Activated CD8-positive, alpha-beta memory T cell treated with anti-CD3 and anti-CD28 coated beads for 24 hours (primary cell): ENCODE data around the gene TP63.

Source experiments
- DNase-seq: peaks from one replicate; pipeline ENCODE4 v3.0.0-alpha.2; 2020

Gene TP63

DNA sequence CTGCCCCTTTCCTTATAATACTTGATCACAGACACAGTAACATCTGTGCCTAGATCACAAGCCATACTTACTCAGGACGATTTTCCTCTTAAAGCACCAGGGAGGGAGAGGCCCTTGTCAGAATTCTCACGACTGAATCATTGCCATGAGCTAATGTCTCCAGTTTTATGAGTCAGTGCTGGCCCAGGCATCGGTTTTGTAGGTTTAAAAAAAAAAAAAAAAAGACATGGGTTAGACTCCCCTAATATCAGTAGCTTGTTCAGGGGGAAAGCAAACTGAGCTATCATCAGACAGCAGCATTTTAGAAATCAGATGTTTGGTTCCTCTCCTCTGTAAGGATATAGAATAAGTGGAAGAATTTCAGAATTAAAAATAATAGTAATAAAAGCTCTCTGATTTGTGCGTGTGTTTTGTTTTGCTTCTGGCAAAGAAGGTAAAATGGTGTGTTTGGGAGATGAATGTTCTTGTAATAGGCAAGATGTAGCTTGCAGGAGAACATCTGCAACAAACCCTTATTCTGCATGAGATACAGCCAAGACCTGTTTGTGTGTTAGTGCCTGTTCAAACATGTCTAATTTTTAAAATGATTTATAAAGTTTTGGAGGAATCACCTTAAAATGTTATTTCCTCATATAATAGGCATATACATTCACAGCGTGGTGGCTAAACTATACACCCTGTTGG, 193.6 kb downstream of the TP63 start:
- no peak for DNase-seq

DNA sequence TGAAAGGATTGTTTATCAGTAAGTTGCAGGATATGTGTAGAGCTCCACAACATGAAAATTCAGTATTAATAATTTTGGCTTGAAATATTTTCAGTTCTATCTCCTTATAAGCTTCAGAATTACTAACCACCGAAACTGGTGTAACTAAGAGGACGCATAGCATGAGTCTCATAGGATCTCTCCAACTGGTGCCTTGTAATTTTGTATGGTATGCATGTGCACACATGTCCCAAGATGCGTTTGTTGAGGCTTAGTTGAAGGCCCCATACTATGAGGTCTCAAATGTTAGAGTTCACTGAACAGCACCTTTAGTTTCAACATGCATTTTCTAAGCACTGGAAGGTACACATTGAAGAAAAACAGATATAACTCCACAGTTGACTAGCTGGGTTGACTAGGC, 195.4 kb downstream of the TP63 start:
- DNase-seq, result no peak

DNA sequence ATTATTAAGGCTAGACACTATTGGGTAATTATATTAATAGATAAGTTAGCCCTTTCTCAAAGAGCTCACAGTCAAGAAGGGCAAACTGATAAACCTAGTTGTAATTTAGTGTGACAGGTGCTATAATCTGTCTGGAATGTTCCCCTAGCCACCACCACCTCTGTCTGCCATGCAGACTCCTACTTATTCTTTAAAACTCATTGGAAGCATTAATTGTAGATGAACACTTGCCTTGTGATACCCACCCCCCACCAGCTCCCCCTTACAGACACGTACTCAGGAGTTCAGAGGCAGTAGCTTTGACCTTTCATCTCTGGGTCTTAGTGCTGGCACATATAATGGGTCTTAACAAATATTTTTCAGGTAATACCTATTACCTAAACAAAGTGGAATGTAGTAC, 195.9 kb downstream of the TP63 start:
- no peak for DNase-seq

DNA sequence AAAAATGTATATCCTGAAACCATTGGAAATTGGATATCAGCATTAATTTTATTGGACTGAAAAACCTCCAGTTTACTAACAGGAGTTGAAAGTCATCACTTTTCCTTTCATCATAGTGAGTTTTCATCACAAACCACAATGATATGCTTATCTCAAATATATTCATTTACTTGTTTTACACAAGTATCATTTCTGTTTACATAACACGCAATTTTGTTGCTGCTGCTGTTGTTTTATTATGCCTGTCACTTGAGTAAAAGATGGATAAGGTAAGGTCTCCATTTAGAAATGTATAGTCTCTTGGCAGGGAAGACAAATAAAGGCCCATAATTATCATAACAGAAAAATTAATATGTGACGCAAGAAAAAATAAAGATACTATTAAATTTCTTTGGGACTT, 199.2 kb downstream of the TP63 start:
- no peak for DNase-seq

DNA sequence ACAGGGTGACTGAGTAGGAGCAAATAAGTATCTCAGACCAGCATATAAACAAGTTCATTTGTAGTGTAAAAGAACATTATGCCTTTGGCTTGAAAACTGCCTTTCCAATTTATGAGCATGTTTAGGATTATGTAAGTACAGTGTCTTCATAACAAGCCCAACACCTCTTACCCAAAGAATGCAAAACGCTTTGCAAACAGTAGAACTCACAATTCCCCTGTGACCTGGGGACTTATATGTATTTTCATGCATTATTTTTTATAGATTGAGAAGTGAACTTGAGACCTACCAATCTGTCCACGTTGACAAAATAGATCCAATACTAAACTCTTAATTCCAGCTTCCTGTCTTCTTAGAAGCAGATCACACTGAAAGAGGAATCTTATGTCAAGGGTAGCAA, 202.1 kb downstream of the TP63 start:
- no peak for DNase-seq

DNA sequence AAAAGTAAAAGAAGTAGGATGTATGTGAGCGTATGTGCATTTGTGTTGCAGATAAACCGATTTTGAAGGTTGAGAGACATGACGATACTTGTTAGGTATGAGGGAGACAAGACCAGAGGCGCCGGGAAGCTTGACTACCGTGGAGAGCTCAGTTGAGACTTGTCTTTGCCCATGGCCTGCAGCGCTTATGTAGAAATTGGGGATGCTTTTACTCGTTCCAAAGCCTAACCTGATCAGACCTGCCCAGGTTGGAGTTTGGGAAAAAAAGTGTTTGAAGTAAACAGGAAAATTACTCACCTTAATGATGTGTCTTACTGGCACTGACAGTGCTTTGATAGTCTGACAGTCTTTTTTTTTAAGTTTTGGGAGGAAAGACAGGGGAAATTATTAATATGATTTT, 202.8 kb downstream of the TP63 start:
- DNase-seq, result no peak

DNA sequence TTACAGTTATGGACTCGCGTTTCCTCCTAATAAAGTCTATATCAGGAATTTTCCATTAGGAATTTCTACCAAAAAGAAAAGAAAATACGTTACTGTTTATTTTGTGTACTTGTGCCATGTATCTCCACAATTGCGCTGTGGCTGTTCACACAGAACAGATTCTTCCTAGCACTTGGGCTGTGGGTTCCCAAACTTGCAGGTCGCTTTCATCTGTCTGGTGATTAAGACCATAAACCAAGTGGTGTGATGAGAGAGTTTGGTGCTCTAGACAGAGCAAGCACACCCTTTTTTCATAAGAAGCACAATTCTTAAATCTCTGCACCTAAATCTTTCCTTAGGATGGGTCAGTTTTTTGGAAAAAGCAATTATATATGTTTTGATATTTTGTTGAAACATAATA, 203.3 kb downstream of the TP63 start:
- DNase-seq, result no peak

DNA sequence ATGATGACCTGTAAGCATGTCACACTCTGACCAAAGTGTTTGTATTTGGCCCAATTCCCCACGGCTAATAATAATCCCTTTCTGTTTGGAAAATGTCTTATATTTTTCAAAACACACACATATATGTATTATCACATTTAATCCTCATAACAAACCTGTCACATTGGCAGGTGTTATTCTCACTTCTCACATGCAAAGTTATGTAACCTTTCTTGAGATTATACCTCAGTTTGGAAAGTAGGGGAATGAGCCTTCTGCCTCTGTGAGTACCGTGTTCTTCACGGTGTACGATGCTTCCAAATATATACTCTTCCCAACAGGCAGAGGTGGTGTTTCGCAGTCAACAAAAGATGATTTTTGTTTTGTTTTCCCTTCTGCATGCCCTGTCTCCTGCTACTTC, 205.6 kb downstream of the TP63 start:
- DNase-seq, result no peak

DNA sequence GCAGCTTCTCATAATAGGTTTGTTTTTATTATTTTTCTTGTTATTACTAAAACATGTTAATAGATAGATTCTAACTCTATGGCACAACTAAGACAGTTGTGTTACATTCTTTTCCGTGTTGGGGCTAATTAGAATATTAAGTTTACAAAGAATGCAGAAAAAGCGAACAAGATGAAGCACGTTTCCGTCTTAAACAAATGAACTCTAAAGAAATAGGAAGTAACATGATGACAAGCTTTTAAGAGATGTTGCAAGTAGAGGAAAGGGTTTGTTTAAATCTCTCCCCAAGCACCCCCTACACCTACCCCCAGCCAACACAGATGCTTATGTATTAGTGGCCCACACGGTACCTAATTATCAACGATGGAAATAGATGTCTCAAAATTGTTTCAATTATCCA, 207.1 kb downstream of the TP63 start:
- DNase-seq, result no peak

DNA sequence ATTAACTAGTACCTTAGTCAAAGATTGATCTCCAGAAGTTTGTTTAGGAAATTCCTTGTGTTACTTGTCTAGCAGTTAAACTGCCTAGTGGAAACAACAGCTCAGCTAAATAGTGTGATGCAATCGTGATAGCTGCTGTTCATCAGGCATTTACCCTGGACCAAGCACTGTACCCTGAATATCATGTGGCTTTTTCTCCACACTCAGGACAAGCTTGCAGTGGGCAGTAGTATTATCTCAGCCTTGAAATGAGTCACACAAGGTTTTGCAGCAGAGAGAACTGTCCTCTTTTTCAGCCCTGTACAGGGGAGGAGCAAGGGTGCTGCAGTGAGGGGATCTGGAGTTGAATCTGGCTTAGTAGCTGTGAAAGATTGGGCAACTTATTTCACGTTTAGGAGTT, 208.4 kb downstream of the TP63 start:
- no peak for DNase-seq

DNA sequence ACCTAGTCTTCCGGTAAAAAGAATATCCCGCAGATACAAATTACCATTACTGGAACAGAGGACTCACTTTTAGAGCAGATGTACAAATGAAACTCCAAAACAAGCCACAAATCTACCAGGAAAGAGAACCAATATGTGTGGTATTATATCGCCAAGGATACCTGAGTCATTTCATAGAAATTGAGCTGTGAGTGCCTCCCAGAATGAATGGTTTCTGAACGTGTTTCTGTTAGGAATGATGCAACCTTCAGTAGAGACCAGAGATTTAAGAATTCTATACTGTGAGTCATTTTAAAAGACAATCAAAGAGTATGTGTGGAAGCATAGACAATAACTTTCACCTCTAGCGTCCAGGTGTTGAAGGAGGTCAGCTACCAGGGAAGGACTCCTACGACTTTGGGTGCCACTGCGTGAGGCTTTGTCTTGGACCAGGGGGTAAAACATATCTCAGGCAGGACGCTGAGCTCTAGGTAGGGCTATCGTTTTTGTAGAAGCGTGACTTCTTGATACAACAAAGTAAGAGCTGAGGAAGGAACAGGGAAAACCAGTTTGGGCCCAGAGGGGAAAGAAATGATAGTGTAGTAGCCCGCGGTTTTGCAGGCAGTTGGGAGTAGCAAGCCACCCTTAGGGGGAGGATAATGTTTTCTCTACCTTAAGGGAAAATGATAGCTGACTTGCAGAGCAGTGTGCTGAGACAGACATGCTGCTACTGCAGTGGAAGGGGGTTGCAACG, 210.4 kb downstream of the TP63 start:
- no peak for DNase-seq

DNA sequence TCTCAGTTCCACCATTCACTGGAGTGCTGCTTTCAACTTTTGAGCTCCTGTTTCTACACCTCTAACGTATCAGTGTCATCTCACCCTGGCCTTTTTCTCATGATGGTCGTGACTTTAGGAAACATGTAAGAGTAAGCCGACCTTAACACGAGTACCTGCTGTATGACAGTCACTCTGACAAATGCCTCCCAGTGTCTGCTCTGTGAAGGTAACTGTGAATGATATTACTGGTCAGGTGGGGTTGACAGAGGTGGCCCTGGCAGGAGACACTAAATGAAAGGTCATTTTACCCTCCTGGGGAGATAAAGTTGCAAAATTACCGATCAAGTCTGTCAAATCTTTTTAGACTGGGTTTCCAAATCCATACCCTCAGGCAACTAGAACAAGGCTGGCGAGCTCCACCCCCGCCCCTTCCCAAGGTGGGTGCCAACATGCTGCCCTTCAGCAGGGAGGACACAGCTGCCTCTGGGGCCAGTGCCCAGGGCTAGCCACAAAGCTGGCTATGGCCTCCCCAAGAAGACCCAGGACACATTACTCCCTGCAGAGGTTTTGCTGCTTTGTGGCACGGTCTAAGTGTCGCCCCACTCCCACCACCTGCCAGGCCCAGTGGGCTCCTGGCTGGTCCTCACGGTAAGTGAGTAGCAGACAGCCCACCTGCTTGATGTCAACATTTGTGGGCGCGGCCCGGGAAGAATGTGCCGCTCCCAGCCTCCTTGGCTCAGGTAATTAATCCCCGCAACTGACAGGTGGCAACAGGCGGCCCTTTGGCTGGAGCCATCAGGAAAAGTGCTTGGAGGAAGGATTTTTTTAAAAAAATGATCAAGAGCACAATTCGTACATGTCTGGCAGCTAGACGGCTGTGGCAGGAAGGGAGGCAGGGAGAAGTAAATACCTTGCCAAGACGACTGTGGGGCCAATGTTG, 211.8 kb downstream of the TP63 start:
- no peak for DNase-seq

DNA sequence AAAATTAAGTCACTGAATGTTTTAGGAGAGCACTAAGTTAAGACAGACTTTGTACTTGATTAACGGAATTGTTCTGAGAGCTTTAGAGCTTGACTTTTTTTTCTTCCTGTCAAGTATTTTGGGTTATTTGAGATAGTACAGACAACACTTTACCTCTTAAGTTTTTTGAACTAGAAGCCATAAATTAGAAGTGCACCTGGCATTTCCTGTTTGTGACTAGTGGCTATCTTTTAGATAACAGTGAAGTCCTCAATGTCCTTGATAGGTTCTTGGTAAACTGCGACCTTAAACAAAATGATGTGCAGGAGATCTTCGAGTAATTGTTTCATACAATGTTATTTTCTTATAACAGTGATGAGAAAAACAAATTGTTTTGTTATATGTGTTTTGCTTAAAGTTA, 213.9 kb downstream of the TP63 start:
- DNase-seq, result no peak

DNA sequence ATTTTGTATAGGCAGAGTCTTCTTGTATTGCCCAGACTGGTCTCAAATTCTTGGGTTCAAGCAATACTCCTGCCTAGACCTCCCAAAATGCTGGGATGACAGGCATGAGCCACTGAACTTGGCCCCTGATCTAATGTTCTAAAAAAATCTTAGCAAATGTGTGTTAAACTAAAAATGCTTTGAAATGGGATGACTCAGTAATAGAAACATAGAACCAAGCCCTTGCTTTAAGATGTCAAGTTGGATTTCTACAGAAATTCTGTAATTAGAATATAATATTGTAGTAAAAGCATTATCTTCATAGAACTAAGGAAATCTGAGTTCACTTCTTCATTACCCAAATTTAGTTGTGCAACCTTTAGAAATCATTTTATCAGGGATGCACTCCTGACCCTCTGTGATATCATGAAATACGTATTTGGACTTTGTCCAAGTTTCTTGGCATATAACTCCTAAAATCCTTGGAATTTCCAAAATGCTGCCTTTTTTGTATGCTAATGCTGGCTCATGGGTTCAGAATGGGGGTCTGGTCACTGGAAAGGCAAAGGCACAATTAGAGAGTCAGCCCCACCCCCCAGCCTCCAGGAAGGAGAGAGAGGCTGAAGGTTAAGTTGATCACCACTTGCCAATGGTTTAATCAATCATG, 217.3 kb downstream of the TP63 start:
- no peak for DNase-seq

DNA sequence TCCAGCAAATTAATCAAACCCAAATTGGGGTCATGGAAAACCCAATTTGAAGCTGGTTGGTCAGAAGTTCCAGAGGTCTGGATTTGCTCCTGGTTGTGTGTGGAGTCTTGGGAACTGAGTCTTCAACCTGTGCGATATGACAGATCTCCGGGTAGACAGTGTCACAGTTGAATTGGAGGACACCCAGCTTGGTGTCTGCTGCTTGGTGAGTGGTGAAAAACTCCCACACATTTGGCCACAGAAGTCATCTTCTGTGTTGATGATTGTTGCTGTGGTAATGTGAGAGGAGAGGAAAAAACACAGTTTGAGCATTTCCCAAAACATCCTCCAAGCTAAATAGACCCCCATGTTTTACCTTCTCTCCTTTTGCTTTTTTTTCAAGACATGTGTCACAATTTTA, 218.1 kb downstream of the TP63 start:
- no peak for DNase-seq

DNA sequence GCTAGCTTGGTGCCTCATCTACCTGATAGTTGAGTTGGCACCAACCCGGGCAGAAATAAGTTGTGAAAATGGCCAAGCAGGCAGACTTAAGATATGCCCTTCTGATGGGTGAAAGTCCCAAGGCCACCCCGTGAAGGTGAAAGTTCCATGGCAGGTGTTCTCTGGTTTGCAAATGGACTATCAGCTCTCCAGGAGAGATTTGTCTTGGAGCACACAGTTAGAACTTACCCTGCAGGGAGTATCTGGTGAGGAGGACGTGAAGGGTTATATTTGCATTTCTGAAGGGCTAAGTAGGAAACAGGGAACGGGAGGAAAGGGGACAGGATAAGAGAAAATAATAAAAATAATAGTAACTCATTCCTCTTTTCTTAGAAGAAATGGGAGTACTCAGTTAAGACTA, 220.5 kb downstream of the TP63 start:
- DNase-seq, result no peak

DNA sequence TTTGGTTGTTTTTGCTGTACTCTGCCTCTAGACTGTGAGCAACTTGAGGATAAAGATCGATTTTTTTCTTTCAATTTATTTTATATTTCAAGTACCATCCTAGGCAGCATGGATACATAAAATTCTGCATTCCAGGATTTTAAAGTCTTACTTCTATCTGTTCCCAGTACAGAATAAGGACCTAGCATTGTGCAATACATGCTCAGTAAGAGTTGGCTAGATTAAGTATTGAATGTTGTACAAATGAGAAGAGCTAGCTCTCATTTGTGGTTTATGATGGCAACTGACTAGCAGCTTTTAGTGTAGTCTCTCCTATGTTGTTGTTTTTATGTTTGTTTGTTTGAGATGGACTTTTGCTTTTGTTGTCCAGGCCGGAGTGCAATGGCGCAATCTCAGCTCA, 222.7 kb downstream of the TP63 start:
- no peak for DNase-seq

DNA sequence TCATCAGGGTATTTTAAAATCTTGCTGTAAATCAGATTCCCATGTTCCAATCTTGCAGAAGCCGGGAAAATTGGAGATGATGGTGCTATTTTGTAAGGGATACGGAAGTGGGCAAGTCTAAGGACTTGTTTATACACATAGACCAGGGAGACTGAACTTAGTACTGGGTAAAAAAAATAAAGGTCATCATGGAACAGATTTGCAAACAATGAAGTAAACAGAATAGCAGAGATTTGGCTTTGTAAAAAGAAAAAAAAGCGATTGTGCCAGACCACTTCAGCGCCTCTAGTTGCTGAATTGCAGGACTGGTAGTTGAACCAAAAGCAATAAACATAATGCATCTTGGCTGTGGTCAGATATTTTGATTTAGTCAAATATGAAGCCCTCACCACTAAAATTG, 229.1 kb downstream of the TP63 start:
- no peak for DNase-seq

DNA sequence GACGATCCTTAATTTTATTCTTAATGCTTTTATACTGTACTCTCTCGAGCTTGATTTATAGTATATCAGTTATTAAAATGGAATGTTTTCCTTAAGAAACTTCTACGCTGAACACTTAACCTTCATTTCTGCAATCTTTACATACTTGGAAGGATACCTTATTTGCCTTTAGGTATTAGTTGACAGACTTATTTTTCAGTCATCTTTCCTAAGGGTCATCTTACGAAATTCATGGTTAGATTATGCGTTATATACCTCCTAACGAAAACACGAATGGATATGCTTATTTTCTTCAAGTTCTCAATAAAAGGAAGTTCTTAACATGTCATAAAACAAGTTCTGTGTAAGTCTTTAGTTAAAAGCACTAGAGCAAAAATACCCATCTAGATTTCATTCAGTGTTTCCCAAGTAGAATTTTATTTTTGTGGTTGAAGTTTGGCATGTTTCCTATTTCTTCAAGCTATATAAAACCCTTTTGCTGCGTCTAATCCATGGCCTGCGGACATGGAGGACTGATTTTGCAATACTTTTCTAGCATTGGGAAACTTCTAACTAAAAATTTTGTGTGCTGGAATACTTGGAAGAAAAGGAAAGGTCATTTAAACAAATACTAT, 231.3 kb downstream of the TP63 start:
- no peak for DNase-seq

DNA sequence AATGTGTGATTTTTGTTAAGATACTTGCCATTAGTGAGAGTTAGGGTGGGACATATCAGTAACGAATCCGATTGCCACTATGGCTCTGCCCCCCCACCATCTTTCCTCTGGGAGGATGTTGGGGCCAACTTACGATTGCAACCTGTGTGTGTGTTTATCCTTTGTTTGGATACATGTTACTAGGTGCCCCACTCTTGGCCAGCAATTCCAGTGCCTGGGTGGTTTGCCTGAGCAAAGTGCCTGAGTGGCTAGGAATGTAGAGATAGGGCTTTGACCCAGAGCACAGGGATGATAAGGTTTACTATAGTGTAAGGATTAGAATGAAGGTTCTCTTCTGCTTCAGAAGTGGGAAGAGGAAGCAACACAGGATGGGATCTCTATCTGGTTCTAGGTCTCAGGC, 231.8 kb downstream of the TP63 start:
- no peak for DNase-seq

DNA sequence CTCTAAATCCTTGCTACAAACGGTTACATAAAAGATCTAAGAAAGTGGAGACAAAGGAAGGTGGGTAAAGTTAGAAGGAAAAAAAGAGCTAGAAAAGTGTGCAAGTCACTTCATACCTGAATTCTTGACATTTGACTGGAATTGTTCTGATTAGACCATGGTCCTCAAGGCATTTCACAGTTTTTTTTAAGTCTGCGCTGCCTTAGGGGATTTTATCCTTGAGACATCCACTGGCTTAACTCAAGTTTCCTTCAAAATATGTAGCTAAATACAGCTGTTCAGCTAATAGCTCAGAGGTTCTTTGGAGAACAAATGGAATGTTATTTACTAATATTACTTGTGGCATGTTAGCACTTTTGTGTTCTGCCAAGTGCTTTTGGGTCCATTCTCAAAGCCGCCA, 236.9 kb downstream of the TP63 start:
- no peak for DNase-seq

DNA sequence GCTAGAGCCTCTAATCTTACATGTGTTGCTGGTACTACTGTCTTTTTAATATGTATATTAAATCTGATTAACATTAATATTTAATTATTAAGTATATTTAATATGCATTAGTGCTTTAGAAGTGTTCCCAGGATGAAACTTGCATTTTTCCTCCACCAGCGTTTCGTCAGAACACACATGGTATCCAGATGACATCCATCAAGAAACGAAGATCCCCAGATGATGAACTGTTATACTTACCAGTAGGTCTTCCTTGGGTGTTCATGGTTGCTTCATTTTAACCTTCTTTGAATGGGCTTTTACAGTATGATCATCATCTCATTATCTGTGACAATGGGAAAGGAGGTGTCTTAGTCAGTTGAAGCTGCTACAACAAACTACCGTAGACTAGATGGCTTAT, 238.0 kb downstream of the TP63 start:
- DNase-seq, result no peak

DNA sequence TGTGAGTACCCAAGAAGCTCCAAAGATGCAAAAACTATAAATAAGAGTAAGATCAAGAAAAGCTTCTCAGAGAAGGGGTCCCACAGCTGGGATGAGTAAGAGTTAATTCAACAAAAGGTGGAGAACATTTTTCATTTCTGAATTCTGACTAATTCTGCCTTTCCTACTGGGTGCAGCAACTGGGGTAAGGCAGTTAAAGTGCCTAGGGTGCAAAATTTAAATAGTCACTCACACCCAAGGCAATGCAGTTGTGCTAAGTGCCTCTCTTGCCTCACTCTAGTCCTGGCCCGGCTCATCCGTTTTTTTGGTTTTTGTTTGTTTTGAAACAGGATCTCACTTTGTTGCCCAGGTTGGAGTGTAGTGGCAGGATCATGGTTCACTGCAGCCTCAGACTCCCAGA, 240.2 kb downstream of the TP63 start:
- DNase-seq, result no peak
